PC-9 (cell line): ENCODE data around the gene MCUR1.

ENCODE experiments used
- CTCF ChIP-seq: fragments of 200-600 bp; sonication (generic); conservative IDR thresholded peaks from 2 replicates; pipeline ENCODE4 v1.6.1; 2017; ENCODE audit warnings: mixed run types, antibody characterized with exemption, mild to moderate bottlenecking, moderate library complexity
- EZH2 ChIP-seq: fragments of 200-600 bp; sonication (generic); IDR thresholded peaks from 2 replicates; pipeline ENCODE4 v1.8.0; 2017; ENCODE audit warnings: antibody characterized with exemption, low read depth

- TF ChIP-seq CTCF = no peak
- no peak for TF ChIP-seq EZH2
Measured at GRCh38 chr6:13830803-13831202, 16.4 kb upstream of the MCUR1 start.
